DMS153 (cell line): Measurements from ENCODE around the gene MTNR1A.
A peak's percentile ranks its signal among the peaks of the same experiment; 100 is the strongest.
"Not testable (repeated sequence)": the region's sequence is repeated elsewhere in the genome, so short reads cannot be mapped to it uniquely, and the experiment has no call there.

Experiments
- DNase-seq: peaks from one replicate; lab custom pipeline; 2025; lab: John Stamatoyannopoulos, UW

The MTNR1A gene

DNA sequence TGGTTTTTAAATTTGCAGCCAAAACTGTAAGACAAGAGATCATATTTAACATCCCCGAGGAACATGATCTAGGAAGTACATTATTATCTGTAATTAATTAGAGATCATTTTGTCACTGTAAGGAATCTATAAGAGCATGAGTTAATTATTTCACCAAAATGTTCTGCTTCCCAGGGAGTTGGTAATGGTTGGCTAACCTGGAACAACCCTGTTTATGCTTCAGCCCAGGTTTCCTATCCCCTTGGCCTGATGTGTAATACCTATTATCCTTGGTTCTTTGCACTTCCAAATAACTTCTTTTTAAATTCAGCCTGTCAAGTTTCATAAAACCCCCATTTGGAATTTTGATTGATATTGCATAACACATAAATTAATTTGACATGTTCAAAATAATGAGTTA, 6.4 kb upstream of the MTNR1A start:
- no peak for DNase-seq

DNA sequence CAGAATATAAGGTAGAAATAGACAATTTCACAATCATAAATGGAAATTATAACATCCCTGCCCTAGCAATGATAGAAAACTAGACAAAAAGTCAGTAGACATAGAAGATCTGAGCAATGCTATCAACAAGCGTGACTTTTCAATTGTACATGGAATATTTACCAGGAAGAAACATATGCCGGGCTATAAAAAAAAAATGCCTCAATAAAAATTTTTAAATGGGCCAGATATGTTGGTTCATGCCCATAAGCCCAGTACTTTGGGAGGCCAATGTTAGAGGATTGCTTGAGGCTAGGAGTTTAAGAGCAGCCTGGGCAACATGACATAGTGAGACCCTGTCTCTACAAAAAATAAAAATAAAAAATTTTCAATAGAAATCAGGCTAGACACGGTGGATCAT, 5.3 kb upstream of the MTNR1A start:
- DNase-seq = no peak

DNA sequence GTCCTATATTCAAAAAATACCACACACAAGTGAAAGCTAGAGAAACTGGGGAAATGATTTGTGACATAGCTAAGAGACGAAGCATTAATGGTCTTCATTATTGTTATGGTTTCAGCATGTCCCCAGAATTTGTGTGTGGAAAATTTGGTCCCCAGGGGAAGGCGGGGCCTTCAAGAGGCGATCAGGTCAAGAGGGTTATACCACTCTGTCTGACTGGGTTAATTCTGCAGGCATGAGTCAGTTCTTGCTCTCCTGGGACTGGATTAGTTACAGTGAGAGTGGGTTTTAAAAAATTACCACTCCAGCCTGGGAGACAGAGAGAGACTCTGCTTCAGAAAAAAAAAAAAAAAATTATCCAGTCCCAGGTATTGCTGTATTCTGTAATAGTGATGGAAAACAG, 2.1 kb upstream of the MTNR1A start:
- DNase-seq = peak; percentile 16

DNA sequence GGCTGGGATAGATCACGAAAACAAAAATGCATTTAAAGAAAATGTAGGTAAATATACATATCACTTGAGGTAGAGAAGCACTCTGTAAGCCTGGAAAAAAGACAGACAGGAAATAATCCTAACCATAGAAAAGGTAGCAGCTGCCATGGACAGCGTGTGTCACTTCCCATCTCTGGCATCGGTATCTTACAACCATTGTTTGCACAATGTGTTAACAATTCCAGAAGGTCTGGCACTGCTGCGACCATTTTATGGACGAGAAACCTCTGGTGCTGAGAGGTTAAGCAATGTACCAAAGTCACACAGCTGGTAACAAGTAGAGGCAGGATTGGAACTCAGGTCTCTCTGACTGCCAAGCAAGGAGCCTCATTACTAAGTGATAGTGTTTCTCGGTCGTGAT, 1.7 kb upstream of the MTNR1A start:
- peak; percentile 62 for DNase-seq

DNA sequence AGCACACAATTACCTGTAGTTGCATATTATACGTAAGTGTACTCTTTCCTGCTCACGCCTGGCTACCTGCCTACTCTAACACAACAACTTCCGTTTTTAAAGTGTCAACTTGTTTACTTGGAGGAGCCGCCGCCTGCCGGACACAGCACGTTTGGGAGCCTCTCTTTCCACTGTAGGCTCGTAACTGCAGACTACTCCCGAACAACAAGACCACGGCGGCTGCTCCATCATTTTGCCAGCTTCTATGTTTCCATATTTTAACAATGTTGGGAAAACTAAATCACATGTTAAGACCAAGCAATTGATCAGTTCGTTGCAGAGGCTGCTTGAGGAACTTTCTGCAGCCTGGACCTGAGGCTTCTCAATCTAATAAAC, 841 bp downstream of the MTNR1A start:
- DNase-seq = peak; percentile 70

DNA sequence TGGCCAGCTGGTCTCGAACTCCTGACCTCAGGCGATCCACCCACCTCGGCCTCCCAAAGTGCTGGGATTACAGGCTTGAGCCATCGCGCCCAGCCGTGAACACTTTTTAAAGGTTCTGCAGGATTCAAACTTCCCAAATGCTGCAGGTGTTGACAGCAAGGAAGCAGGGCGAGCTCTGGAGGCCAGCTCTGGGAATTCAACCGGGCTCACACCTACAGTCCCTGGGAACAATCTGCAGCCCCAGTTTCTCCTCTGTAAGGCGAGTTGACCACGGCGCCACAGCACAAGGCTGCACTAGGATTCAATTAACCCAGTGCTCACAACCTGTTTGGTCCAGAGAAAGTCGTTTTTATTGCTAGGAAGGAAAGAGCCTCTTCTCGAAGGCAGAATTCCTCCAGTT, 1.6 kb downstream of the MTNR1A start:
- no peak for DNase-seq

DNA sequence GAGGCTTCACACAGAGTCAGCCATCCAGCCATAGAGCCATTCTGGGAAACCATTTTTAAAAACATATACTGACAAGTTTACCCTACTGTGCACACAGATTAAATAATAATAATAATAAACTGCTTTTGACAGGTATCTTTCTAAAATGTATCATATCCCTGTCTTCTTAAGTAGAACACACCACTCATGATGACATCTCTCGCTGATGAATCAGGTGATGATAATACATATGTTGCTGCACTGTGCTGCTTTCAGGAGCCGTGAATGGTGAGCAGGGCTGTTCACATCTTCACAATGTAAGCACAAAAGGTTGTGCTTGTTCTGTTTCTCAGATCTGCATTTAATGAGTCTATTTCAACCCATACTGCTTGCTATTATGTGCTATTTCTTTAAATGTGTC, 3.5 kb downstream of the MTNR1A start:
- no peak for DNase-seq

DNA sequence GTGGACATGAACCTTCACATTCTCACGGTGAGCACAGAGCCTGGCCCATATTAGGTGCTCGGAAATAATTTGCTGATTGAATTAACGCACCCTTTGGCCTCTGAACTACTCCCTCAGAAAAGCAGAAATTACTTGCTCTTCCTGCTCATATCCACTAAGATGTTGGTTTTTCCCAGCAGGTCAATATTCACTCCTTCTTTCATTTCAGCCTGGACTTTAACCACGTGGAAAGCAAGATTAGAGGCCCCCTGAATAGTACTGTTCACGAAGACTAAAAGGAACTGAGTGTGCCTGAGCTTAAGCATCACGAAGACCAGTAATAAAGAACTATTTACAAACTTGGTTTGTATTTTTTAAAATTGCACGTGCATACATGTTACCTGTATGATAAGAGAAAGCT, 9.9 kb downstream of the MTNR1A start:
- no peak for DNase-seq

DNA sequence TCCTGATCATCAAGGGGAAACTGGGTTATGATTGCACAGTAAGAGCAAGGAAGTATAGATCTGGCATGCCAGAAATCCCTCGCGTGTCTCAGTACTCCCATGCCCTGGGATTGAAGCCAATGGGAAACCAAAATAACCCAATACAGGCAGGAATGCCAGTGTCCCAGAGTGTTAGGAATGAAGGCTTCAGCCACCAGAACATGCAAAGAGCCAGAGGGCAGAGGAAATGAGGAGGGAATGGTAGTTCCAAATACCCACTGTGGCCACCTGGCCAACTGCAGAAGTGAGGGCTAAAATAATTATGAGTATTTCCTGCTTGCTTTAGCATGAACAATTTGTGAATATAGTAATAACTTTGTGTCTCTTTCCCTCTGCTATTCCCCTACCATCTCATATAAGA, 12.2 kb downstream of the MTNR1A start:
- no peak for DNase-seq

DNA sequence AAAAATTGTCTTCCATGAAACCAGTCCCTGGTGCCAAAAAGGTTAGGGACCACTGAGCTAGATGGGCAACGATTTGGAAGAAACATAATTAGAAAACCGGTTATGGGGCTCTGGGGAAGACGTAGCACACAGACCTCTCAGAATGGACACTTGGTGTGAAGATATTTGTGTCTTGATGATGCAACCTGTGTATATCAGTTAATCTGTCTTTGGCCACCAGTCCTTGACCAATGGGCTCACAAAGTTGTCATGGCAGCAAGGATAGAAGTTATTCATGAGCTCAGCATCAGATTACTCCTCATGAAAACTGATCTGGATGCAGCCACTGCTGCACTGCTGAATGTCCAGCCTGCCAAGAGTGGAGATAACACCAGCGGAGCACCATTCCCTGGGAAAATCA, 13.6 kb downstream of the MTNR1A start:
- DNase-seq = no peak

DNA sequence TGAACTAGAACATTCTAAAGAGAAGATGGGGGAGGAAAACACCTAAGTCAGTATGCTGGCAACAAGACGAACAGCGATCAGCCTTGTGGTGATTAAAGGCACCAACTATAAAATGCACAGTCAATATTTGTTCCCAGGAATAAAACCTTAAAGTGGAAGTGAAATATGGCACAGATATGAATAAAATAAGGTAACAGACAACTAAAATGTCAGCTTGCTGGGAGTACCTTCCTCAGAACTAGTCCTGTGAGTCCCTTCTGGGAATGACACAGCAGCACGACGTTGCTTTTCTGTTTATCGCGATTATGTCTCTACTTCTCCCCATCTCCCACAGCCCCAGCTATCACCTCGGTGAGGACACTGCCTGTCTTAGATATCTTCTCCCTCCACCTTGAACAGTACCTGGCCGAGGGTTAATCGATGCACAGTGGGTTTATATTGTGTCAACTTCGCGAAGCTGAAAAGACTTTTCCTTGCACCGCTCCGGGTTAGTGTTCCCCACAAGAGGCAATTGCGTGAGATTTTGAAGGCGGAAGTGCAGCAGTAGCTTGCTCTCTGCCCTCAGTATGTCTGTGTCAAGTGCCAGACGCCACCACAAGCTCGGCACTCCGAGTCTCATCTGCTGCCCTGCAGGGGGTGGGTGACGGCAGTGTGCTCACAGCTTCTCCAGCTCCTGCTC, 17.4 kb downstream of the MTNR1A start:
- peak; percentile 72 for DNase-seq

DNA sequence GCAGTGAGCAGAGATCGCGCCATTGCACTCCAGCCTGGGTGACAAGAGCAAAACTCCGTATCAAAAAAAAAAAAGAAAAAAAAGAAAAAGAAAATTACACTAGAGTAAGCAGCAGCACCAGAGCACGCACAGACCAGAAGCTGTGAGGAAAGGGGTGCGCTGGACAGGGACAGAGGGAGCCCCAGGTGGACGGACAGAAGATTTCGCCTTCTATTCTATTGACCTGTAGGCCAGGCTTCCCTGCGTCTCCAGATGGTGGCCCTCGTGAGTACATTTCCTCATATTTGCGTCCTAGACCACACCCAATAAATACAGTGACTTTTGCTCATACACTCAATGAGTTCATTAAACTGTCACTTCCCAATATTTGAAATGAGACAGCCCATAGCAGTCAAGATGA, 19.1 kb downstream of the MTNR1A start:
- no peak for DNase-seq

DNA sequence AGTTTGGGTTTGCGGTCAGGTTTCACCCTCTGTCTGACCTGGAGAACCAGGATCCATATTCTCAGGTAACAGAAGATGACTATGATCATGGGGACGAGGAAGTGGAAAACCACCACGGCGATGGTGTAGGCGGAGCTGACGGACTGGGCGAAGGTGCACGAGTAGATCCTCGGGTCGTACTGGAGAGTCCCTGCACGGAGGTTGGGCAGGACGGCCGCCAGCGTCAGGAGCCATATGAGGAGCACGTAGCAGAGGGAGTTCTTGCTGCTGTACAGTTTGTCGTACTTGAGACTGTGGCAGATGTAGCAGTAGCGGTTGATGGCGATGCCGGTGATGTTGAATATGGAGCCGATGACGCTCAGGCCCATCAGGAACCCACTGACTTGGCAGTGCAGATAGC, 21.3 kb downstream of the MTNR1A start:
- no peak for DNase-seq

DNA sequence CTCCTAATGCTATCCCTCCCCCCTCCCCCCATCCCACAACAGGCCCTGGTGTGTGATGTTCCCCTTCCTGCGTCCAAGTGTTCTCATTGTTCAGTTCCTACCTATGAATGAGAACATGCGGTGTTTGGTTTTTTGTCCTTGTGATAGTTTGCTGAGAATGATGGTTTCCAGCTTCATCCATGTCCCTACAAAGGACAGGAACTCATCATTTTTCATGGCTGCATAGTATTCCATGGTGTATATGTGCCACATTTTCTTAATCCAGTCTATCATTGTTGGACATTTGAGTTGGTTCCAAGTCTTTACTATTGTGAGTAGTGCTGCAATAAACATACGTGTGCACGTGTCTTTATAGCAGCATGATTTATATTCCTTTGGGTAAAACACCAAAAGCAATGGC, 31.4 kb downstream of the MTNR1A start:
- DNase-seq = not testable (repeated sequence)

DNA sequence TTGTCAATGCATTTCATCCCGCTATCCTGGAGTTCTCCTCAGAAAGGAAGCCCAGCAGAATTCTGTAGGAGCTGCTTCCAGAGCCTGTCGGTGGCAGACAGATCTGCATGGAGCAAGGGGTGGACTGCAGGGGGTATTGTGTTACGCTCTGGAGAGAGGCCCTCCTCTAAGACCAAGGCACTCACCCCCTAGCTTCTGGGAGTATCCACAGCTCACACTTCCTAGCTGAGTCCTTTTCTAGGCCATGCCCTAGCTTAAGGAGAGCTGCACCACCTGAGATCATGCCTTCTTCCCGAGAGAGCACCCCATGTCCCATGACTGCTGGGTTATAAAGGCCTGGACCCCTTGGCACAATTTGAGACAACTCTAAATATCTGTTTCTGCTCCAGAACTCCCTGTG, 39.1 kb downstream of the MTNR1A start:
- DNase-seq = no peak

DNA sequence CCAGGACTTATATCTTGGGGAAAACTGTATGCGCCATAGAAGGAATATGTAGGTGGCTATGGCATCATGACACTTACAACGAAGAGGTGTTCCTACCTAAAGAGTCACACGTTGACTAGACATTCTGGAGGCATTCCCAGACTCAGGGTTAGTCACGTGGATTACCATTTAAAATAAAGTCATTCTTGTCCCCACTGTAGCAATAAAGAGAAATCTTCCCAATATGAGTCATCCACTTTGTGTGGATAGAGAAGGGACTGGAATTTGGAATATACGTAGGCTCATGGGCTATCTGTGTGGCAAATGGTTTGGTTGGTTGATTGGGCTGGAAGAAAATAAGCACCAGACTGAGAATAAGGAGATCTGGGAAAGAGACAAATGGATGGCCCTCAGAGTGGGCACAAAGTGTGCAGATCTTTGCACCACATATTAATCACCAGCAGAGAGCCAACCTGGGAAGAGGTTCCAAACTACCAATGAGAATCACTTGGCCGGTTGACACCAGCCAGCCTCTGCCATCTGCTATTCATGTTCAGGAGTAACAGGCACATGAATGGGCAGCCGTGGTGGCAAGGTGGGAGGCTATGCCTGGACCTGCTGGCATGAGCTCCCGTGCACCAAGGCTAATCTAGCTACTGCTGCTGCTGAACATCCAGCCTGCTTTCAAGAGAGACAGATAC, 41.0 kb downstream of the MTNR1A start:
- no peak for DNase-seq

DNA sequence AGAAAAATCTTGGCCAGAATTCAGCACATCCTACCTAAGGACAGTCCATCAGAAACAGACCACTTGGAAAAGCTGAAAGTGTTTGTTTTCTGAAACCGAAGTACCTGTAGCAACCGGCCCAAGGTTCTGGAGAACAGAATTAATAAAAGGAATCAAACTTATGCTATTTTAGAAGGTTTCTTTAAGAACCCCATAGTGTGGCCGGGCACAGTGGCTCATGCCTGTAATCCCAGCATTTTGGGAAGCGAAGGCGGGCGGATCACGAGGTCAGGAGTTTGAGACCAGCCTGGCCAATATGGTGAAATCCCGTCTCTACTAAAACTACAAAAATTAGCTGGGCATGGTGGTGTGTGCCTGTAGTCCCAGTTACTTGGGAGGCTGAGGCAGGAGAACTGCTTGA, 50.6 kb downstream of the MTNR1A start:
- not testable (repeated sequence) for DNase-seq

DNA sequence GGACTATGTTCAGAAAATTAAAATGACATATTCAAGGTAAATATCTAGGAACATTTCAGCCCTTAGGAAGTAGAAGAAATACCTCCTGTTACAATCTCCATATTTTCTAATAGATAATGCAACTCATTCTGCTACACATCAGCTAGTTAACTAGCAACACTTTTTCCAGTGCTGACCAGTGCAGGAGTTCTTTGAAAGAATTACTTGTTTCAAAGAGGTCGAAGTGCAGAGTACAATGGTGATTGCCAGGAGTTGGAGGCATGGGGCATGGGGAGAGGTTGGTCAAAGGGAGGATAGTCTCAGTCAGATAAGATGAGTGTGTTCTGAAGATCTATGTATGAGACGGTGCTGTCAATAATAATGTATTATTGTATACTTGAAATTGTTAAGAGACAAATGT, 53.1 kb downstream of the MTNR1A start:
- no peak for DNase-seq

DNA sequence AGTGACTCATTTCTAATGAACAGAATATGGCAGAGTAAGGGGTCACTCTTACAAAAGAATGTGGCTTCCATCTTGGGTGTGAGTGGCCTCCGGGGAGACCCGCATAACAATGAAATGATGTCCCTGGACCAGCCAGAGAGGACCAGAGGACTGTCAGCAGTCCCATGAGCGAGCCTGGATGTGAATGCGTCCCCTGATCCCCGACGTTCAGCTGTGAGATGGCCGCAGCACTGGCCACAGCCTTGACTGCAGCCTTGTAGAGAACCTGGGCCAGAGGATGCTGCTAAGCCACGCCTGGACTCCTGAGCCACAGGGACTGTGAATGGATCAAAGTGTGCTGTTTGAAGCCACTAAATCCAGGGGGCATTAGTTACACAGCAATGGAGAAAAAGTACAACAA, 53.8 kb downstream of the MTNR1A start:
- DNase-seq = no peak

DNA sequence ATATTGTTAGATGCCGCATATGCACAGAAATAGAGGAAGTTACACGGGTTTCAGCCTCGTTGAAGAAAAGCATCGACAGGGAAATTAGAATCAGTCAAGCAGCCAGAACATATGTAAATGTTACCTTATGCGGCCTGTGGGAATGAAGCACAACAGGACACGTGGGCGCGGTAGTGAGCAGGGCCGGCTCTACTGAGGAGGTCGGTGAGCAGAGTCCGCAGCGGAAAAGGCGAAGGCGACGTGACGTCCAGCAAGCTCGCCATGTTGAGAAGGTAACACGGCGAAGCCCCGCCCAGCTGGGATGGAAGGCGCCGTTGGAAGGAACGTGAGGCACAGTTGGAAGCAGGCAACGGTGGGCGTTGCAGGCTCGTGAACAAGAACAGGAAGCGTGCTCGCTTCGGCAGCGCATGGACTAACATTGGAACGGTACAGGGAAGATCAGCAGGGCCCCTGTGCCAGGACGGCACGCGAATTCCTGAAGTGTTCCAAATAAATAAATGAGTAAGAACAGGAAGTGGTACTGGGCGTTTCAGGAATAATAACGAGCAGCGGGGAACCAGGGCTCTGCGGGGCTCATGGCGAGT, 54.6 kb downstream of the MTNR1A start:
- DNase-seq = peak; percentile 93

DNA sequence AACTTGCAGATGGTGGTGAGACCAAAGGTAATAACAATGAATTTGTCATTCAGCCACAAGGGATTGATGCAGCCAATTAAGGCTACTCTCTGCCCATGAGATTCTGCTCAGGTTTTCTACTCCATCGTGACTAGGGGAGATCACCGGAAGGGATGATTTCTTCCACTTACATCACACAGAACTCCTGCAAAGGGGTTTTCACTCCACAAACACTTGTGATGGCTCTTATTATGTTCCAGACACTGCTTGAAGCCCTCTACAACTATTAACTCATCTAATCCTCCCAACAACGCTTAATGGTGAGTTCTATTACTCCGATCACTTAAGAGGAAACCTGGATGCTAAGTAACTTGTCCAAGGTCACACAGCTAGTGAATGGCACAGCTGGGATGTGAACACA, 55.9 kb downstream of the MTNR1A start:
- no peak for DNase-seq

DNA sequence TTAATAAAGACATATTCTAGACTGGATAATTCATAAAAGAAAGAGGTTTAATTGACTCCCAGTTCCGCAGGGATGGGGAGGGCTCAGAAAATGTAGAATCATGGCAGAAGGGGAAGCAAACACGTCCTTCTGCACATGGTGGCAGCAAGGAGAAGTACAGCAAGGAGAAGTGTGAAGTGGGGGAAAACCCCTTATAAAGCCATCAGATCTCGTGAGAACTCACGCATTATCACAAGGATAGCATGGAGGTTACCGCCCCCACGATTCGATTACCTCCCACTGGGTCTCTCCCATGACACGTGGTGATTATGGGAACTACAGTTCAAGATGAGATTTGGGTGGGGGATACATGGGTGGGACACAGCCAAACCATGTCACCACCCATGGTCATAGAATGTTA, 58.3 kb downstream of the MTNR1A start:
- no peak for DNase-seq

DNA sequence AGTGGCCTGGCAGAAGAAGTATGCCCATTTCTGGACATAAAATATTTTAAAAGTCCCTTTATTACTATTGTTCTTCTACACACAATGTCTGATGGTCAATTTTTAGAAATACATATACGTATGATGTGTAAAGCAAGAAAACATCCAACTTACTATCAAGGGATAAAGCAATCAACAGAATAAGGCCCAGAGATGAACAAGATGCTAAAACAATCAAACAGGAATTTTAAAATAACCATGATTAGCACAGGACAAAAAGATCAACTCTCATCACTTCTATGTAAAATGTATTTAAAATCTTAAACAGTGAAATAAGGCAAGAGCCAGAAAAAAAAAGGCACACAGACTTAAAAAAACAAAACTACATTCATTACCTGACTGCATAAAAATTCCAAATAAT, 60.9 kb downstream of the MTNR1A start:
- no peak for DNase-seq

DNA sequence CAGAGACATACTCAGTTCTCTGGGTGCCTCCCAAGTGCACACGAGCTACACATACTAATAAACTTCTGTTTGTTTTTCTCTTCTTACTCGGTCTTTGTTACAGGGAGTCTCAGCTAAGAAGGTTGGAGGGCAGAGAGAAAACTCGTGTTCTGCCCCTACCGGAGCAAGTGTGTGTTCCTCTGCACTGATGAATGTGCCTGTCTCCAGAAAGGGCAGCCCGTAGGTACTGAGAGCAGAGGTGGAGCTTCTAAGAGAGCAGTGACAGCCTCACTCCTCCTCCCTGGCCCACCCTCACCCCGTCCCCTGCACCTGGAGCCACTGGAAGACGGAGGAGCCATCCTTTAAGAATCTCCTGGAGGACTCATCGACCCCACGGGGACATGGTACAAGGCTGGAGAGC, 67.6 kb downstream of the MTNR1A start:
- DNase-seq = no peak
